SJSA1 (cell line): Measurements from ENCODE around the gene PAK1. TPM values are rescaled to one million over a fixed set of nuclear protein-coding genes. Genes with fewer than 3 reads are reported as not detected.

Source experiments
- DNase-seq, 2 experiments: peaks; one replicate each; pipeline ENCODE4 v3.0.0-alpha.2; 2015 to 2020; ENCODE audit warnings: low spot score in 2 of 2, low read depth in 1 of 2
- H3K27ac ChIP-seq: fragments of 250-450 bp; sonication (Bioruptor Pico); 2 replicates; pipeline ENCODE4 v1.5.1; 2020; ENCODE audit warnings: mild to moderate bottlenecking, moderate library complexity
- H3K27me3 ChIP-seq: fragments of 250-450 bp; sonication (Bioruptor Pico); replicated peaks from 2 replicates; pipeline ENCODE4 v1.5.1; 2020; ENCODE audit warnings: mild to moderate bottlenecking, moderate library complexity
- H3K36me3 ChIP-seq: fragments of 250-450 bp; sonication (Bioruptor Pico); 2 replicates; pipeline ENCODE4 v1.5.1; 2020; ENCODE audit warnings: mild to moderate bottlenecking
- H3K4me1 ChIP-seq: fragments of 250-450 bp; sonication (Bioruptor Pico); replicated peaks from 2 replicates; pipeline ENCODE4 v1.6.1; 2021; ENCODE audit warnings: mild to moderate bottlenecking
- H3K4me3 ChIP-seq: fragments of 250-450 bp; sonication (Bioruptor Pico); 2 replicates; pipeline ENCODE4 v1.5.1; 2020; ENCODE audit warnings: mild to moderate bottlenecking
- H3K9me3 ChIP-seq: fragments of 250-450 bp; sonication (Bioruptor Pico); replicated peaks from 2 replicates; pipeline ENCODE4 v1.5.1; 2020; ENCODE audit warnings: mild to moderate bottlenecking
- total RNA-seq: library from RNA; depleted of rRNA; stranded (reverse); fragments of >200 nt; shearing (Covaris generic); gene quantifications from 2 replicates; pipeline ENCODE4 v1.2.3, GENCODE V29; 2014

PAK1 gene
- total RNA-seq, 1 experiment from 2014 or later, result 14.4 TPM

- no peaks in the 10 kb centered on the region for H3K36me3 ChIP-seq
- H3K27ac ChIP-seq, result no peak overlapping the region
- no peaks in the 10 kb centered on the region for H3K27me3 ChIP-seq
- no peaks in the 10 kb centered on the region for H3K4me1 ChIP-seq
- H3K4me3 ChIP-seq, result no peak overlapping the region
- no peaks in the 10 kb centered on the region for H3K9me3 ChIP-seq
- no peak for DNase-seq
These were observed 141.6 kb downstream of the PAK1 start for GRCh38 chr11:77332259-77332658.

- Histone ChIP-seq H3K27ac (no peak overlapping the region), H3K27me3 (no peaks in the 10 kb centered on the region), H3K9me3 (no peaks in the 10 kb centered on the region), H3K4me1 (no peaks in the 10 kb centered on the region), H3K4me3 (no peak overlapping the region), H3K36me3 (no peaks in the 10 kb centered on the region)
- no peak for DNase-seq
These were observed 148.7 kb downstream of the PAK1 start for GRCh38 chr11:77325159-77325558.

- H3K9me3 ChIP-seq, result no peaks in the 10 kb centered on the region
- no peaks in the 10 kb centered on the region for H3K27me3 ChIP-seq
- H3K36me3 ChIP-seq, result no peaks in the 10 kb centered on the region
- DNase-seq, result no peak
- H3K27ac ChIP-seq, result no peak overlapping the region
- H3K4me1 ChIP-seq, result no peaks in the 10 kb centered on the region
- no peak overlapping the region for H3K4me3 ChIP-seq
These were observed 149.4 kb downstream of the PAK1 start for GRCh38 chr11:77324508-77324907.

GRCh38 chr11:77322926-77323590 is 150.8 kb downstream of the PAK1 start:
- no peaks in the 10 kb centered on the region for H3K27me3 ChIP-seq
- H3K4me1 ChIP-seq, result no peaks in the 10 kb centered on the region
- H3K4me3 ChIP-seq, result no peak overlapping the region
- DNase-seq, result no peak
- no peaks in the 10 kb centered on the region for H3K36me3 ChIP-seq
- H3K27ac ChIP-seq, result no peak overlapping the region
- H3K9me3 ChIP-seq, result no peaks in the 10 kb centered on the region

- no peak for DNase-seq
- Histone ChIP-seq H3K27ac (no peak overlapping the region), H3K4me3 (no peak overlapping the region), H3K36me3 (no peaks in the 10 kb centered on the region), H3K27me3 (no peaks in the 10 kb centered on the region), H3K9me3 (no peaks in the 10 kb centered on the region), H3K4me1 (no peaks in the 10 kb centered on the region)
These were observed 151.4 kb downstream of the PAK1 start for GRCh38 chr11:77322506-77322905.

GRCh38 chr11:77320351-77320750 is 153.5 kb downstream of the PAK1 start:
- Histone ChIP-seq H3K9me3 (no peaks in the 10 kb centered on the region), H3K27me3 (no peaks in the 10 kb centered on the region), H3K36me3 (no peaks in the 10 kb centered on the region), H3K4me3 (no peak overlapping the region), H3K27ac (no peak overlapping the region), H3K4me1 (no peaks in the 10 kb centered on the region)
- no peak for DNase-seq

- no peaks in the 10 kb centered on the region for H3K9me3 ChIP-seq
- DNase-seq, result no peak
- H3K27me3 ChIP-seq, result no peaks in the 10 kb centered on the region
- no peaks in the 10 kb centered on the region for H3K36me3 ChIP-seq
- H3K4me1 ChIP-seq, result no peaks in the 10 kb centered on the region
- H3K4me3 ChIP-seq, result no peak overlapping the region
- H3K27ac ChIP-seq, result no peak overlapping the region
These were observed 155.3 kb downstream of the PAK1 start for GRCh38 chr11:77318600-77318999.

- no peaks in the 10 kb centered on the region for H3K9me3 ChIP-seq
- H3K27ac ChIP-seq, result no peak overlapping the region
- no peaks in the 10 kb centered on the region for H3K36me3 ChIP-seq
- no peaks in the 10 kb centered on the region for H3K27me3 ChIP-seq
- DNase-seq, result no peak
- H3K4me3 ChIP-seq, result no peak overlapping the region
- no peaks in the 10 kb centered on the region for H3K4me1 ChIP-seq
These were observed 157.1 kb downstream of the PAK1 start for GRCh38 chr11:77316733-77317342.

- no peak overlapping the region for H3K27ac ChIP-seq
These were observed 161.8 kb downstream of the PAK1 start for GRCh38 chr11:77312107-77312506.

GRCh38 chr11:77311701-77312100 is 162.2 kb downstream of the PAK1 start:
- no peak for DNase-seq
- Histone ChIP-seq H3K27me3 (no peaks in the 10 kb centered on the region), H3K9me3 (no peaks in the 10 kb centered on the region), H3K4me3 (no peak overlapping the region), H3K27ac (no peak overlapping the region), H3K4me1 (no peaks in the 10 kb centered on the region), H3K36me3 (no peaks in the 10 kb centered on the region)

More at GRCh38 chr11:77312107-77312506, 161.8 kb downstream of the PAK1 start:
- DNase-seq, result no peak
- no peaks in the 10 kb centered on the region for H3K9me3 ChIP-seq
- H3K4me1 ChIP-seq, result no peaks in the 10 kb centered on the region
- no peaks in the 10 kb centered on the region for H3K36me3 ChIP-seq
- H3K4me3 ChIP-seq, result no peak overlapping the region
- no peaks in the 10 kb centered on the region for H3K27me3 ChIP-seq

GRCh38 chr11:77310721-77311120 is 163.2 kb downstream of the PAK1 start:
- H3K9me3 ChIP-seq, result no peaks in the 10 kb centered on the region
- DNase-seq, result no peak

GRCh38 chr11:77309401-77310085 is 164.4 kb downstream of the PAK1 start:
- Histone ChIP-seq H3K9me3 (no peaks in the 10 kb centered on the region), H3K4me3 (no peak overlapping the region), H3K27ac (no peak overlapping the region), H3K27me3 (no peaks in the 10 kb centered on the region), H3K4me1 (no peaks in the 10 kb centered on the region), H3K36me3 (no peaks in the 10 kb centered on the region)
- no peak for DNase-seq

More at GRCh38 chr11:77310721-77311120, 163.2 kb downstream of the PAK1 start:
- H3K4me3 ChIP-seq, result no peak overlapping the region
- H3K36me3 ChIP-seq, result no peaks in the 10 kb centered on the region
- H3K4me1 ChIP-seq, result no peaks in the 10 kb centered on the region
- no peak overlapping the region for H3K27ac ChIP-seq
- no peaks in the 10 kb centered on the region for H3K27me3 ChIP-seq

GRCh38 chr11:77308838-77309237 is 165.1 kb downstream of the PAK1 start:
- DNase-seq, result no peak
- Histone ChIP-seq H3K4me3 (no peak overlapping the region), H3K27ac (no peak overlapping the region), H3K36me3 (no peaks in the 10 kb centered on the region), H3K27me3 (no peaks in the 10 kb centered on the region), H3K4me1 (no peaks in the 10 kb centered on the region), H3K9me3 (no peaks in the 10 kb centered on the region)

GRCh38 chr11:77303328-77303727 is 170.6 kb downstream of the PAK1 start:
- Histone ChIP-seq H3K27ac (no peak overlapping the region), H3K9me3 (no peaks in the 10 kb centered on the region), H3K4me1 (no peaks in the 10 kb centered on the region), H3K36me3 (no peaks in the 10 kb centered on the region), H3K27me3 (no peaks in the 10 kb centered on the region), H3K4me3 (no peak overlapping the region)
- no peak for DNase-seq
